Skeletal muscle satellite cell (primary cell): ENCODE measurements around the gene POLR1H.

Source experiments
- H3K27me3 ChIP-seq: 2 replicates; pipeline ENCODE4 v1.7.0; 2013; ENCODE audit warnings: low read length; ENCODE audit not compliant: control insufficient read depth, insufficient read depth
- H3K36me3 ChIP-seq: 2 replicates; pipeline ENCODE4 v1.7.0; 2013; ENCODE audit warnings: mild to moderate bottlenecking, control low read depth, low read length; ENCODE audit not compliant: insufficient read depth
- H3K4me1 ChIP-seq: 2 replicates; pipeline ENCODE4 v1.7.0; 2013; ENCODE audit warnings: low read length; ENCODE audit not compliant: control insufficient read depth, insufficient read depth
- H3K4me2 ChIP-seq: 2 replicates; pipeline ENCODE4 v1.7.0; 2013; ENCODE audit warnings: mild to moderate bottlenecking, low read length
- H3K4me3 ChIP-seq: 2 replicates; pipeline ENCODE4 v1.7.0; 2013; ENCODE audit warnings: low read length
- H3K9ac ChIP-seq: 2 replicates; pipeline ENCODE4 v1.7.0; 2013; ENCODE audit warnings: mild to moderate bottlenecking, low read depth, low read length, moderate library complexity
- H3K9me3 ChIP-seq: replicated peaks from 2 replicates; pipeline ENCODE4 v1.7.0; 2013; ENCODE audit warnings: mild to moderate bottlenecking, control low read depth, low read length

Gene POLR1H

DNA sequence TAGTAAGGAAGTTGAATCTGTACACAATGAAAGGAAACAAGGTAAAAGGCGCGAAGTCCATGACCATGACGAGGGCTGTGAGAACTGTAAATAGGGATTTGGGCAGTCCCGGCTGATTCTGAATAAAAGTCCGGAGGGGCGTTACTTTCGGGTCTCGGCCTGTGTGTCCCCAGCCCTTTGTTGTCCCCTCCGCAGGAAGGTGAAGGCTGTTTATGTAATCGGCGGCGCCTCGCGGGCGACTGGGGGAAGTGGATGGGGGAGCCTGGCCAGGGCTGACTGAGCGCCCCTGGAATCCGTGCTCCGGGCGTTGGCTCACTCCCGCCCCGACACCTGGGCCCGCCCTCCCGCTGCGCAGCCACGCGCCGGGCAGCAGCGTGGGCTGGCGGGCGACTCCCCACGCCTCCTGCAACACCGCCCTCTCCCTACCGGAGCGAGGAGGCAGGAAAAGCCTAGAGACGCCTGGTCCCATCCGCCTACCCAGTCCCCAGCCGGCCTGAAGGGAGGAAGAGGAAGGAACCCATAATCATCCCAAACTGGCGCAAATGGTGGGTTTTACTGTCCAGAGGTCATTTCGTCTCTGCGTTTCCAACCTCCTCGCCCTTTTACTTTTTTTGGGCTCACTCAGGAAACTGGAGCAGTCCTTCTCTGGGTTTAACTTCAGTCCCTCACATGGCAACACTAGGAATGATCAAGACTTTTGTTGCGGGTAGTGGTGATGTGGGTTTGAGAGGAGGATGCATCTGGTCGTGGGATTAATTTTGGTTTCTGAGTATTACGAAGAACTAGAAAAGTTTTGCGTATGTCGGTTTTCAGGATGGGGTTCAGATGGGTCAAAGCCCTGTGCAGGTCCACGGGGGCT is 39.7 kb downstream of the POLR1H start:
- Histone ChIP-seq H3K36me3 (no peaks in the 10 kb centered on the region), H3K4me3 (peak overlapping the region; percentile 63), H3K27me3 (peaks cover 73% of the 10 kb centered on the region), H3K9ac (no peak overlapping the region), H3K9me3 (no peaks in the 10 kb centered on the region), H3K4me2 (peak overlapping the region; percentile 83), H3K4me1 (peaks cover 32% of the 10 kb centered on the region)

DNA sequence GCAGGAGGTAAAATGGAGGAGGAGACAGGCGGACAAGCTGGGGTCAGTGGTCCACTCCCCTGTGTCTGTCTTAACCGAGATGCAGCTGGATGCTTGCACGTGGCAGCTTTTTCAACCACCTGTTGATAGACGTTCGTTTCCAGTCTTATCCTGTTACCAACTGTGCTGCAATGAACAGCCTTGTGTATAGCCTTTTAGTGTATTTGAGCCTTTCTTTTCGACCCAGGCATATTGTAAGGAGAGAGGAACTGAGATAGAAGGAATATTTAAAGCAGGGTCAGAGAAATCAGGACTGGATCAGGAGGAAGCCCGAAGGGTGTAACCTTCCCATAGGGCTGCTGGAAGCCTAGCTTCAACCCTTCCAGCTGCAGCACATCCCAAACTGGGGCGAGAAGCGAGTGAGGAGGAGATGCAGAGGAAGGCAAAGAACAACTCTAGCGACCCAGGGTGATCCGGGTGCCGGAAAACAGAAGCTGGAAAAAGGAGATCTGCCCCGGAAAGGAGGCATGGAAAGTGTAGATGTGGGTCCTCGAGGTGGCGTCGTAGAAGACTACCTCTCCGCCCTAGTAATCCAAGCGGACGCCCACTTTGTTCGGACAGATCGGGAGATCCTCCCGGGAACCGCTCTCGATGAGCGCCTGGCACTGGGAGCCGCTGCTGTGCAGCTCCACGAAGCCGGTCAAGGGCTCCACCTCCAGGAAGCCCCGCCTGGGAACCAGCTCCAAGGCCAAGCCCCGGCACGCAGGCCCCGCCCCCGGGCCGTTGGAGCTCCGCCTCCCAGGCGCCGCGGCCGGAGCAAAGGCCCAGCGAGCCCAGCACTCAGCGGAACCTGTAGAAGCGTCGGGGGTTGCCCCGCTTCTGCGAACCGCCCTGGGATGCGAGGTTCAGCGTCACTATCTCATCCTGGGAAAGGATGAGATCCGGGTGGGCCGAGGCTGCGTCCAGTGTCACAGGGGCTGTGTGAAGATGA is 40.7 kb downstream of the POLR1H start:
- peak overlapping the region; percentile 83 for H3K4me2 ChIP-seq
- H3K9ac ChIP-seq, result peak overlapping the region; percentile 67
- H3K4me1 ChIP-seq, result peaks cover 32% of the 10 kb centered on the region
- H3K9me3 ChIP-seq, result no peaks in the 10 kb centered on the region
- peak overlapping the region; percentile 63 for H3K4me3 ChIP-seq
- H3K27me3 ChIP-seq, result peaks cover 69% of the 10 kb centered on the region
- no peaks in the 10 kb centered on the region for H3K36me3 ChIP-seq

DNA sequence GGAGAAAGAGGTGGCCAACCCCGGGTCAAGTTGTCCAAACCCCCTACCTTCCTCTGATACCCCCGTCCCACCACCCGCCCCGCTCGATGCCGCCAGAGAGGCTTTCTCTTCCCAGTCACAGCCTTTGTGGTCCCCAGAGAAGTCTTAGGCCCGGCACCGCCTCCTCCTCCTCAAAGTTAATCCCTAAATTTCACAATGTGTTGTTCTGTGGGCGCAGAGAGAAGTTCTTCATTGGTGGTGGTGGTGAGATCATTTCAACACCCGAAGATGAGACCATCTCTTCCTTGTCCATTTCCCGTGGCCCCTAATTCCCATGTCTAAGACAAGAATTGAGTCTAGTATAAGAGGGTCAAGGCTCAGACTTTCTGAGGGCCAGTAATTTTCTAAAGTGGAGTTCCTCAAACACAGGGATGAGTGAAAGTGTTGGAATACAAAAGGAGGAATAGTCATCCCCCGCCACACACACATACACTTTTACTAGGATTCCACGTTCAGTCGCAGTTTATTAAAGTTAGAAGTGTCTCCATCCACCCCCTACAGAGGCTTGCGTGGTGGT is 41.4 kb downstream of the POLR1H start:
- Histone ChIP-seq H3K4me3 (peak overlapping the region; percentile 63), H3K27me3 (peaks cover 64% of the 10 kb centered on the region), H3K36me3 (no peaks in the 10 kb centered on the region), H3K9ac (peak overlapping the region; percentile 67), H3K9me3 (no peaks in the 10 kb centered on the region), H3K4me1 (peaks cover 32% of the 10 kb centered on the region), H3K4me2 (peak overlapping the region; percentile 83)

DNA sequence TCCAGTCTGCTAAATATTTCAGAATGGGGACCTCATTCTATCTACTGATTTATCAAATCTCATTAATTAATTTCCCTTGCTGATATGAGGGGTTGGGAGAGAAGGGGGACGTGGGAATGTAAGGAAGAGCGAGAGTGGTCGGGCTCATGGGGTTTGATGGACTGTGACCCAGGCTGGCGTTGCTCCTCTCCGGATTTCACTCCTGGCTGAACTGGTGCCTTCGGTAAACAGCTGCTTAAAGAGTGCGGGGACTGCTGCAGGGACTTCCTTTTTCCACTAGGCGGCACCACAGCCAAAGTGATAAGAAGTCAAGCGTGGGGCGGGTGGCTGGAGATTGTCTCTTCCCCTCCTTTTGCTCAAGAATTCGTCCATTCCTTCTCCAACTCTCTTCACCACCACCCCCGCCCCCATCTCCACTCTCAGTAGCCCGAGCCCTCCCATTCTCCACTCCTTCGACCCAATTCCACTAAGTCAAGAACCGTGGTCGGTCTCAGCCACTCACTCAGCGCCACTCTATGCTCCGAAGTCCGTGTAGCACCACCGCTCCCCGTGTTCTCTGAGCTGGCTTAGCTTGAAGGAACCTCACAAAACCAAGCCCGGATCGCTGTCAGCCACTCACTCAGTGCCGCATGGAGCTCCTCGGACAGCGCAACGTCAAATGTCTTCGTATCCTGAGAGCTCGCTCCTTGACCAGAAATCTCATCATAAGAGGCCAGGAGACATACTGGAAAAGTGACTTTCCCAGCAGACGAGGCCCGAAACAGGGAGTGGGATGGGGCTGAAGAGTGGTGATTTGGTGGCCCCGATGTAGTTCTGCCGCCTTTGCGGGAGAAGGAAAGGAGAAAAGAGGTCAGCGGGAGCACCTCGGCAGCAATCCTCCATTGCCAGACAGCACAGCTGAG is 42.2 kb downstream of the POLR1H start:
- Histone ChIP-seq H3K36me3 (no peaks in the 10 kb centered on the region), H3K4me2 (peak overlapping the region; percentile 83), H3K4me1 (peaks cover 32% of the 10 kb centered on the region), H3K4me3 (peak overlapping the region; percentile 71), H3K27me3 (peaks cover 63% of the 10 kb centered on the region), H3K9me3 (no peaks in the 10 kb centered on the region), H3K9ac (peak overlapping the region; percentile 67)

DNA sequence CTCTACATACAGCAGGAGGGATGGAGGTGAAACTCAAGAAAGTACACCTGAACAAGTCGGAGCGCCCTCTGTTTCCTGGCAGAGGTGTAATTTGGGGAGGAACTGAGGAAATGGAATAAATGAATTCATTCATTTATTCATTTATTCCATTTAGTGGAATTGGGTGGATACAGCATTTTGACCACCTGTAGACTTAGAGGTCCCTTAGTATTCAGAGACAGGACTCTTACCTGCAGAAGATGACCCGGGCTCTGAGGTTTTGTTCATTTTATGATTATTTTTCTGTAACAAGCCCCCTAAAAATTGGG is 42.8 kb downstream of the POLR1H start:
- Histone ChIP-seq H3K4me3 (peak overlapping the region; percentile 71), H3K4me2 (peak overlapping the region; percentile 83), H3K4me1 (peaks cover 32% of the 10 kb centered on the region), H3K9me3 (no peaks in the 10 kb centered on the region), H3K9ac (no peak overlapping the region), H3K27me3 (peaks cover 61% of the 10 kb centered on the region), H3K36me3 (no peaks in the 10 kb centered on the region)

DNA sequence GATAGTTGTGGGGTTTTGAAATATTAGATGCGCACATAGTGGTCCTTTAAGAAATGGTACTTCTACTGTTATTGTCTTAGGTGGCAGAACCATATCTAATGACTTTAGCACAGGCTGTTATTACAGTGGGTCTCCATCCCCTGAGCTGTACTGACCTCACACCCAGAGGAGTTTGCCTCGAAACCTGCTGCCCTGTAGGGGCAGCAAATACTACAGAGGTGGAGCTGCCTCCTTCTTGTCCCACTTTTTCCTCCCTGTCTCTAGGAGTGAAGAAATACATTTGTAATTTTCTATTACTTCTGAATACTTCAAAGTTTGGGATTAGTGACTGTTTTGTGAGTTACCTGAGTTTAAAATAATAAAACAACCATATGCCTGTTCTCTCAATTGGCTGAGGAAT is 43.6 kb downstream of the POLR1H start:
- H3K4me2 ChIP-seq, result no peak overlapping the region
- H3K4me1 ChIP-seq, result peaks cover 32% of the 10 kb centered on the region
- no peaks in the 10 kb centered on the region for H3K36me3 ChIP-seq
- H3K27me3 ChIP-seq, result peaks cover 61% of the 10 kb centered on the region
- no peaks in the 10 kb centered on the region for H3K9me3 ChIP-seq
- H3K9ac ChIP-seq, result no peak overlapping the region
- H3K4me3 ChIP-seq, result no peak overlapping the region

DNA sequence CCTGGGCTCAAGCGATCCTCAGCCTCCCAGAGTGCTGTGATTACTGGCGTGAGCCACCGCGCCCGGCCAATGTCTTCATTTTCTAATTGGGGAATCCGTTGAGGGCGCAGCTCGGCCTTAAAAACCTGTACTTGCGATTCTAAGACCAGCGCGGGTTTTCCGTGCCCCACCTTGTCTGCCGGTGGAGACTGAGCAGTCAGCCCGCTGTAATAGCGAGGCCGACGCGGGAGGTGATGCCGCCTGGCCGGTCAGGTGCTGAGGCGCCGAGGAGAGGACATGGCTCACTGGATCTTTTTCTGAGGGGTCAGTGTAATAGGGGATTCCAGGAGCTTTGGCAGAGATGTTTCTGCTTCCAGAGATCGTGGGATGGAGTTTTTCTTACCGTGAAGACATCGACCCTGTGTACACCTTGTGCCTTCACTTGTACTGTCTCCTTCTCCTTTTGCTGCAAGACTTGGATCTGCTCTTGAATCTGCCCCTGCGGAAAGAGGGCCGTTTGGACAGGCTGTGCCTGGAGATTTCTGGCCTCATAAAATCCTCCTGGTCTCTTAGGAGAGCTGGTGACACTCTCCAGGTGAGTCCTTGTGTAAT is 50.3 kb downstream of the POLR1H start:
- Histone ChIP-seq H3K9ac (no peak overlapping the region), H3K27me3 (peaks cover 70% of the 10 kb centered on the region), H3K4me1 (no peaks in the 10 kb centered on the region), H3K4me3 (no peak overlapping the region), H3K36me3 (no peaks in the 10 kb centered on the region), H3K4me2 (no peak overlapping the region), H3K9me3 (no peaks in the 10 kb centered on the region)

DNA sequence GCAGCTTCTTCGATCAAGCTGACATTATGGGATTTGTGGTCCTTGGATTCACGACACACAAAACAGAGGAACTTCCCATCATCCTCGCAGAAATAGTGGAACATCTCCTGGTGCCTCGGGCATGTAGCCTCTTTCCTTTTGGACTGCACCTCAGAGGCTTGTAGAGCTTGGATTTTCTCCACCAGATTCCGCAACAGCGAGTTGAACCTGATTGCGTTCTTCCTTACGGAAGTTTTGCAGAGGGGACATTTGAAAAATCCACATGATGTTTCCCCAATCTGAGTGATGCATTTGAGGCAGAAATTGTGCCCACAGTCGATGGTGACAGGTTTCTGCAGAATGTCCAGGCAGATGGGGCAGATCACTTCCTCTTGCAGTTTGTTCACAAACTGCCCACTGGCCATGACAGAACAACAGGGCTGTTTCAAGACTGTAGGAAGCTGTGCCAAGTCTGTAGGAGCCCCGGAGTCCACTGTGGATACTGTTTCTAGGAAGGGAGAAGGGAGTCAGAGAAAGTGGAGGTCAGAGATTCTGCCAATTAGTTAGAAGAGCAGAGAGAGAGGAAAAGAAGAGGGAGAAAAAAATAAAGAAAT is 51.4 kb downstream of the POLR1H start:
- Histone ChIP-seq H3K9ac (no peak overlapping the region), H3K4me1 (no peaks in the 10 kb centered on the region), H3K4me3 (no peak overlapping the region), H3K27me3 (peaks cover 71% of the 10 kb centered on the region), H3K4me2 (no peak overlapping the region), H3K9me3 (no peaks in the 10 kb centered on the region), H3K36me3 (no peaks in the 10 kb centered on the region)

DNA sequence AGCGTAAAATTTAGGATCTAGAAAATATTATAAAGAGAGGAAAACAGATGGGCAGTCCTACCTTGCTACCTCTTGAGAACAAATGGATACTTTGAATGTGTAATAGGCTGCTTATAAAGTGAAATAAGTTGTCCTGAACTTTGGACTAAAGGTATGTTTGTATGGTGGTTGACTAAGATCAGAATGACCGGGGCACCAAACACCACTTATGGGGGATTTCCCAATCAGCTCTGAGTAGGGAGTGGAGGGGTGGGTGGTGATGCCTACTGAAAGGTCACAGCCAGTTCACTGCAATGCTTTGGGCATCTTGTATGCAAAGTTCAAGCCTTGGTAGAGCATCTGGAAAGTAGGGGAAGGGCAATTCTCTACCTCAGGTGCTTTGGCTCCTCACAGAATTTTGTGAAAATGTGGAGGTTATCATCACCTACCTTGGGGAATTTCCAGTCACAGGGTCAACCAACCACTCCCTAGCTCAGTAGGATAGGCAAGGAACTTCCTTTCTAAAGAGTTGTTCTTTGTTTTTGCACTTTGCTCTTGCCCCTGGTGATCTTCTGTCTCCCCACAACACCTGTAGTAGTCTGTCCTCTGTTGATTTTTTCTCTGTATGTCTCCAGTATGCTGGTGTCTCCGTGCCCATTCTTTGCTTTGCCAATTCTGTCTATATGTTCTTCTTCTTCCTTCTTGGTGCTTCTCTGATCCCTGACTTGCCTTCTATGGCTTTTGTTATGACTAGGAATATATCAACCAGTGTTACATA is 52.1 kb downstream of the POLR1H start, which contains the start of gene TRIM31:
Gene TRIM31 (minus strand): TSS at position 88 of the 757 bp plus-strand sequence. CDS start 285 bp downstream, outside the sequence.
- Histone ChIP-seq H3K4me1 (no peaks in the 10 kb centered on the region), H3K4me2 (no peak within 1 kb of the TSS), H3K4me3 (no peak within 1 kb of the TSS), H3K36me3 (no peaks in the 10 kb centered on the region), H3K27me3 (peaks cover 68% of the 10 kb centered on the region), H3K9me3 (no peaks in the 10 kb centered on the region), H3K9ac (no peak within 1 kb of the TSS)

DNA sequence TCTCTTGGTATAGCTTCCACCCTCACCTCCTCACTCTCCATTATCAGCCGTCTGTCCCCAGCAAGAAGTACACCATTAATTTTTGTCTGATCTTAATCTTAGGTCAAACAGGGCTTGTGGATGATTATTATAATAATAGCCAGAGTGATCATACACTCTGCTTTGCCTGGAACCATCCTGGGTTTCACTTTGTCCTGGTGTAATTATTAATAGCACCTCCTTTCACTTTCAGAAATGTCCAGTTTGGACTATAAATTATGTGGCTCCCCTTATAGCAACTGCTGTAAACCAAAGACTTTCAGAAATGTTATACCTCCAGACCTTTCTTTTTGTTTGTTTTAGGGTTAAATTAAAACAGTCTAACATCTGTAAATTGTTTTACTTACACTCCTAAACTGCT is 52.8 kb downstream of the POLR1H start:
- Histone ChIP-seq H3K27me3 (peaks cover 63% of the 10 kb centered on the region), H3K9me3 (no peaks in the 10 kb centered on the region), H3K9ac (no peak overlapping the region), H3K36me3 (no peaks in the 10 kb centered on the region), H3K4me2 (no peak overlapping the region), H3K4me1 (no peaks in the 10 kb centered on the region), H3K4me3 (no peak overlapping the region)
